Inferior parietal cortex (tissue), 1 donor: ENCODE results near the gene HOXA4.

Source experiments
- DNase-seq: peaks from one replicate; pipeline ENCODE4 v3.0.0-alpha.2; 2016; ENCODE audit errors: extremely low spot score

The HOXA4 gene

GRCh38 chr7:27133409-27134231 lies 3.1 kb upstream of the HOXA4 start:
- no peak for DNase-seq

GRCh38 chr7:27132978-27133377 lies 2.4 kb upstream of the HOXA4 start:
- no peak for DNase-seq

- no peak for DNase-seq
Observed at GRCh38 chr7:27132214-27132613, 1.7 kb upstream of the HOXA4 start.

GRCh38 chr7:27131390-27131819 lies 848 bp upstream of the HOXA4 start:
- no peak for DNase-seq

GRCh38 chr7:27129729-27130539 lies 623 bp downstream of the HOXA4 start:
- no peak for DNase-seq

- no peak for DNase-seq
Observed at GRCh38 chr7:27128776-27129728, 1.5 kb downstream of the HOXA4 start.

GRCh38 chr7:27128034-27128433 lies 2.5 kb downstream of the HOXA4 start:
- DNase-seq: no peak

- DNase-seq: no peak
Observed at GRCh38 chr7:27126596-27127327, 3.8 kb downstream of the HOXA4 start.

GRCh38 chr7:27125986-27126394 lies 4.6 kb downstream of the HOXA4 start:
- no peak for DNase-seq

- DNase-seq: no peak
Observed at GRCh38 chr7:27124902-27125689, 5.5 kb downstream of the HOXA4 start.

GRCh38 chr7:27124096-27124901 lies 6.3 kb downstream of the HOXA4 start:
- DNase-seq: no peak

GRCh38 chr7:27123477-27124053 lies 7.0 kb downstream of the HOXA4 start:
- DNase-seq: no peak

- no peak for DNase-seq
Observed at GRCh38 chr7:27123007-27123476, 7.5 kb downstream of the HOXA4 start.

GRCh38 chr7:27122077-27122910 lies 8.3 kb downstream of the HOXA4 start:
- DNase-seq: no peak

- DNase-seq: no peak
Observed at GRCh38 chr7:27121684-27122076, 8.9 kb downstream of the HOXA4 start.

- DNase-seq: no peak
Observed at GRCh38 chr7:27119412-27119911, 11.1 kb downstream of the HOXA4 start.

GRCh38 chr7:27118580-27118979 lies 12.0 kb downstream of the HOXA4 start:
- DNase-seq: no peak
